ENCODE results near the gene FOSB. TPM values are rescaled to one million over a fixed set of nuclear protein-coding genes. Genes with fewer than 3 reads are reported as not detected.
A peak's percentile ranks its signal among the peaks of the same experiment; 100 is the strongest.
"Not testable (repeated sequence)": the region's sequence is repeated elsewhere in the genome, so short reads cannot be mapped to it uniquely, and the experiment has no call there.

FOSB gene
- total RNA-seq, 5 donors from 2014 or later (not counting 1 experiment from before 2014, with no cell fraction given): 6.7 to 1,173 (median 10.4) TPM

DNA sequence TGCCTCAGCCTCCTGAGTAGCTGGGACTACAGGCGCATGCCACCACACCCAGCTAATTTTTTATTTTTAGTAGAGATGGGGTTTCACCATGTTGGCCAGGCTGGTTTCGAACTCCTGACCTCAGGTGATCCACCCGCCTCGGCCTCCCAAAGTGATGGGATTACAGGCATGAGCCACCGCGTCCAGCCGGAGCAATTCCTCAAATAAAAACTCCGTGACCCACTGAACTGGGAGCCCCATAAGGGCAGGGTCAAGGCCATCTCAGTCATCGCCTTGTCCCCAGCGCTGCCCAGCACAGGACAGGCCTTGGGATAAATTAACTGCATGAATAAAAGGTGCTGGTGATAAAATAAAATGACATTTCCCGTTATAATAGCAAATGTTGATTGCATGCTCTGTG, 37.9 kb upstream of the FOSB start:
- H3K27ac Mint-ChIP-seq; H3K4me3 ChIP-seq (ENCODE audit: control insufficient read depth in 1 of 2, extremely low read depth in 1 of 2, low read length in 1 of 2); H3K27me3 Mint-ChIP-seq; POLR2A ChIA-PET; H3K27ac ChIP-seq (ENCODE audit: low read length); H3K36me3 ChIP-seq (ENCODE audit: control insufficient read depth in 2 of 2, extremely low read depth in 1 of 2, insufficient read depth in 1 of 2, low read length in 1 of 2); ATAC-seq (replicated peaks in 1 of 4); H3K9me3 ChIP-seq; DNase-seq; H3K9me3 Mint-ChIP-seq; H3K36me3 Mint-ChIP-seq: not testable (repeated sequence)
- Histone ChIP-seq H3K27me3 (replicated peaks in 1 of 2; ENCODE audit: control insufficient read depth in 2 of 2, extremely low read depth in 1 of 2, insufficient read depth in 2 of 2, low read length in 1 of 2) (peaks cover 0 to 12% of the 10 kb centered on the region in 2 experiments), H3K4me1 (ENCODE audit: control insufficient read depth in 1 of 2, extremely low read depth in 1 of 2, insufficient read depth in 2 of 2, low read length in 2 of 2) (peaks cover 0 to 20% of the 10 kb centered on the region in 2 experiments)
- CTCF ChIA-PET: interaction anchor here in 1 of 2 donors (0.9 kb wide), 1 partner anchor 49 kb away, joined by 3 read pairs; no protein-coding TSS in a partner anchor
- WGBS (ENCODE audit: insufficient coverage): 96% methylated on average over 9 of the region's 11 CpGs
- Mint-ChIP-seq H3K4me1 (peaks cover 0 to 15% (median 12%) of the 10 kb centered on the region in 3 donors), H3K4me3 (peak overlapping the region in 1 of 3 donors; percentile 42)

DNA sequence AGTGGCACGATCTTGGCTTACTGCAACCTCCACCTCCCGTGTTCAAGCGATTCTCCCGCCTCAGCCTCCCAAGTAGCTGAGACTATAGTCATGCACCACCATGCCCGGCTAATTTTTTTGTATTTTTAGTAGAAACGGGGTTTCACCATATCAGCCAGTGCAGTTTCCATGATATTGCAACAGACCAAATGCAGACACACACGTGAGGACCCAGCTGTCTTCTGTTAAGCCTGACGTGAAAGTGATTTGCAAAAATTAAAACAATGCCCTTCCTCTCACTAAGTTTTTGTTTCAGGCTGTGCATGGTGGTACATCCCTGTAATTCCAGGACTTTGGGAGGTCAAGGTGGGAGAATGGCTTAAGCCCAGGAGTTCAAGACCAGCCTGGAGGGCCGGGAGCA, 36.8 kb upstream of the FOSB start:
- H3K4me1 Mint-ChIP-seq: peaks cover 0 to 12% (median 9%) of the 10 kb centered on the region in 3 donors
- H3K36me3 ChIP-seq (ENCODE audit: control insufficient read depth in 2 of 2, extremely low read depth in 1 of 2, insufficient read depth in 1 of 2, low read length in 1 of 2); POLR2A ChIA-PET; H3K36me3 Mint-ChIP-seq; H3K4me3 Mint-ChIP-seq; H3K4me3 ChIP-seq (ENCODE audit: control insufficient read depth in 1 of 2, extremely low read depth in 1 of 2, low read length in 1 of 2); ATAC-seq (replicated peaks in 1 of 4); H3K9me3 Mint-ChIP-seq; DNase-seq; H3K27me3 Mint-ChIP-seq; H3K27ac ChIP-seq (ENCODE audit: low read length); H3K27ac Mint-ChIP-seq; H3K9me3 ChIP-seq: not testable (repeated sequence)
- Histone ChIP-seq H3K4me1 (ENCODE audit: control insufficient read depth in 1 of 2, extremely low read depth in 1 of 2, insufficient read depth in 2 of 2, low read length in 2 of 2) (peaks cover 0 to 20% of the 10 kb centered on the region in 2 experiments), H3K27me3 (replicated peaks in 1 of 2; ENCODE audit: control insufficient read depth in 2 of 2, extremely low read depth in 1 of 2, insufficient read depth in 2 of 2, low read length in 1 of 2) (peaks cover 0 to 12% of the 10 kb centered on the region in 2 experiments)
- CTCF ChIA-PET: interaction anchor here in 1 of 2 donors (0.9 to 1.5 kb wide), 2 partner anchors 47 to 54 kb away, joined by 3 read pairs; no protein-coding TSS in a partner anchor
- no CpG with 5 or more reads among the region's 9 CpGs for WGBS (ENCODE audit: insufficient coverage)

DNA sequence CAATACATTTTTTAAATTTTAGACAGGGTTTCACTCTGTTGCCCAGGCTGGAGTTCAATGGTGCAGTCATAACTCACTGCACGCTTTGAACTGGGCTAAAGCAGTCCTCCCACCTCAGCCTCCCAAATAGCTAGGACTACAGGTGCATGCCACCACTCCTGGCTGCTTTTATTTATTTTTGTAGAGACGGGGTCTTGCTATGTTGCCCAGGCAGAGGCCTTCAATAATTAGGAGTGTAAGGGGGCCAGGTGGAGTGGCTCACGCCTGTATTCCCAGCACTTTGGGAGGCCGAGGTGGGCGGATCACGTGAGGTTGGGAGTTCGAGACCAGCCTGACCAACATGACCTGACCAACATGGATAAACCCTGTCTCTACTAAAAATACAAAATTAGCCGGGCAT, 35.3 kb upstream of the FOSB start:
- peaks cover 0 to 16% of the 10 kb centered on the region in 2 experiments for H3K4me1 ChIP-seq (ENCODE audit: control insufficient read depth in 1 of 2, extremely low read depth in 1 of 2, insufficient read depth in 2 of 2, low read length in 2 of 2)
- H3K36me3 Mint-ChIP-seq; H3K9me3 Mint-ChIP-seq; H3K27ac Mint-ChIP-seq; H3K27ac ChIP-seq (ENCODE audit: low read length); H3K36me3 ChIP-seq (ENCODE audit: control insufficient read depth in 2 of 2, extremely low read depth in 1 of 2, insufficient read depth in 1 of 2, low read length in 1 of 2); H3K4me3 Mint-ChIP-seq; H3K4me1 Mint-ChIP-seq; ATAC-seq (replicated peaks in 1 of 4); H3K4me3 ChIP-seq (ENCODE audit: control insufficient read depth in 1 of 2, extremely low read depth in 1 of 2, low read length in 1 of 2); H3K9me3 ChIP-seq; CTCF ChIA-PET; DNase-seq; H3K27me3 Mint-ChIP-seq: not testable (repeated sequence)
- 92% methylated on average over 2 of the region's 8 CpGs for WGBS (ENCODE audit: insufficient coverage)
- H3K27me3 ChIP-seq (replicated peaks in 1 of 2; ENCODE audit: control insufficient read depth in 2 of 2, extremely low read depth in 1 of 2, insufficient read depth in 2 of 2, low read length in 1 of 2): peaks cover 0 to 12% of the 10 kb centered on the region in 2 experiments
- POLR2A ChIA-PET: interaction anchor here in 1 of 2 donors (0.6 kb wide), 2 partner anchors 43 to 49 kb away, joined by 3 read pairs; no protein-coding TSS in a partner anchor

DNA sequence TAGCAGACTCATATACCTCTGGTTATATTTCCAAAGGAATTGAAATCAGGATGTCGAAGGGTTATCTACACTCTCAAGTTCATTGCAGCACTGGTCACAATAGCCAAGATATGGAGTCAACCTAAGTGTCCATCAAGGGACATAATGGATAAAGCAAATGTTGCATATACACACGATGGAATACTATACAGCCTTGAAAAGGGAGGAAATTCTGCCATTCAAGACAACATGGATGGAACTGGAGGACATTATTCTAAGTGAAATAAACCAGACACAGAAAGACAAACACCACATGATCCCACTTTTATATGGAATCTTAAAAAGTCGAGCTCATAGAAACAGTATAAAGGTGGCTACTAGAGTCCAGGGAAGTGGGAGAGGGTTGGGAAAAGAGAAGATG, 30.5 kb upstream of the FOSB start:
- H3K4me3 Mint-ChIP-seq: no peak overlapping the region
- Histone ChIP-seq H3K4me1 (ENCODE audit: control insufficient read depth in 1 of 2, extremely low read depth in 1 of 2, insufficient read depth in 2 of 2, low read length in 2 of 2) (peaks cover 4 to 21% of the 10 kb centered on the region in 2 experiments), H3K4me3 (ENCODE audit: control insufficient read depth in 1 of 2, extremely low read depth in 1 of 2, low read length in 1 of 2) (no peak overlapping the region), H3K27me3 (replicated peaks in 1 of 2; ENCODE audit: control insufficient read depth in 2 of 2, extremely low read depth in 1 of 2, insufficient read depth in 2 of 2, low read length in 1 of 2) (no peaks in the 10 kb centered on the region), H3K27ac (ENCODE audit: low read length) (no peak overlapping the region), H3K36me3 (ENCODE audit: control insufficient read depth in 2 of 2, extremely low read depth in 1 of 2, insufficient read depth in 1 of 2, low read length in 1 of 2) (no peaks in the 10 kb centered on the region), H3K9me3 (no peaks in the 10 kb centered on the region)
- ATAC-seq (replicated peaks in 1 of 4) (no peak), DNase-seq (no peak)
- ChIA-PET POLR2A (interaction anchor here in 1 of 2 donors (0.6 kb wide), 1 partner anchor 20 kb away, joined by 6 read pairs; no protein-coding TSS in a partner anchor), CTCF (interaction anchor here in 1 of 2 donors (0.8 kb wide), 1 partner anchor 42 kb away, joined by 4 read pairs; no protein-coding TSS in a partner anchor)
- H3K36me3 Mint-ChIP-seq: no peaks in the 10 kb centered on the region
- WGBS (ENCODE audit: insufficient coverage): no CpG with 5 or more reads among the region's 3 CpGs
- H3K27me3 Mint-ChIP-seq: no peaks in the 10 kb centered on the region
- no peaks in the 10 kb centered on the region for H3K9me3 Mint-ChIP-seq
- H3K27ac Mint-ChIP-seq: no peak overlapping the region
- H3K4me1 Mint-ChIP-seq: peaks cover 12 to 14% (median 14%) of the 10 kb centered on the region in 3 donors

DNA sequence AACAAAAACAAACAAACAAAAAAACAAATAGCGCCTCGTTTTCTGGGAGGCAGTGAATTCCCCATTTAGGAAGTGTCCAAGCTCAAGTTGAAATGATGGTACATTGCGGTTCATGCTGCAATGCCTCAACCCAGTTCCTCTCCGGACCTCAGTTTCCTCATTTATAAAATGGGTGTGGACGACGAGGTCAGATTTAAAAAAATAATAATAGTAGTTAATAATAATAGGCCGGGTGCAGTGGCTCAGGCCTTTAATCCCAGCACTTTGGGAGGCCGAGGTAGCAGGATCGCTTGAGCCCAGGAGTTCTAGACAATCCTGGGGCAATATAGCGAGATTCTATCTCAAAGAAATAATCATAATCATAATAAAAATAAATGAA, 28.6 kb upstream of the FOSB start:
- no peaks in the 10 kb centered on the region for H3K27me3 Mint-ChIP-seq
- Histone ChIP-seq H3K36me3 (ENCODE audit: control insufficient read depth in 2 of 2, extremely low read depth in 1 of 2, insufficient read depth in 1 of 2, low read length in 1 of 2) (no peaks in the 10 kb centered on the region), H3K27me3 (replicated peaks in 1 of 2; ENCODE audit: control insufficient read depth in 2 of 2, extremely low read depth in 1 of 2, insufficient read depth in 2 of 2, low read length in 1 of 2) (peaks cover 0 to 7% of the 10 kb centered on the region in 2 experiments), H3K4me3 (ENCODE audit: control insufficient read depth in 1 of 2, extremely low read depth in 1 of 2, low read length in 1 of 2) (peak overlapping the region; percentile 32 to 49), H3K4me1 (ENCODE audit: control insufficient read depth in 1 of 2, extremely low read depth in 1 of 2, insufficient read depth in 2 of 2, low read length in 2 of 2) (peaks cover 9 to 39% of the 10 kb centered on the region in 2 experiments), H3K27ac (ENCODE audit: low read length) (peak overlapping the region; percentile 43), H3K9me3 (no peaks in the 10 kb centered on the region)
- no peaks in the 10 kb centered on the region for H3K9me3 Mint-ChIP-seq
- DNase-seq (no peak), ATAC-seq (replicated peaks in 1 of 4) (no peak)
- POLR2A ChIA-PET: interaction anchor here (0.5 to 1.6 kb wide), 8 partner anchors 29 to 40 kb away, joined by 3 to 15 read pairs (median 7); partner anchors contain the start of gene FOSB (in 1 of the 2)
- no peaks in the 10 kb centered on the region for H3K36me3 Mint-ChIP-seq
- H3K4me3 Mint-ChIP-seq: peak overlapping the region in 2 of 3 donors; percentile 64 to 77
- whole genome bisulfite sequencing (ENCODE audit: insufficient coverage): no CpG with 5 or more reads among the region's 10 CpGs
- peak overlapping the region in 1 of 2 donors; percentile 11 for H3K27ac Mint-ChIP-seq
- H3K4me1 Mint-ChIP-seq: peaks cover 24 to 33% (median 29%) of the 10 kb centered on the region in 3 donors
- CTCF ChIA-PET: interaction anchor here (0.5 to 3.5 kb wide), 17 partner anchors 10 to 404 kb away, joined by 3 to 135 read pairs (median 6); partner anchors contain the start of gene FOSB (in 1 of the 2)

DNA sequence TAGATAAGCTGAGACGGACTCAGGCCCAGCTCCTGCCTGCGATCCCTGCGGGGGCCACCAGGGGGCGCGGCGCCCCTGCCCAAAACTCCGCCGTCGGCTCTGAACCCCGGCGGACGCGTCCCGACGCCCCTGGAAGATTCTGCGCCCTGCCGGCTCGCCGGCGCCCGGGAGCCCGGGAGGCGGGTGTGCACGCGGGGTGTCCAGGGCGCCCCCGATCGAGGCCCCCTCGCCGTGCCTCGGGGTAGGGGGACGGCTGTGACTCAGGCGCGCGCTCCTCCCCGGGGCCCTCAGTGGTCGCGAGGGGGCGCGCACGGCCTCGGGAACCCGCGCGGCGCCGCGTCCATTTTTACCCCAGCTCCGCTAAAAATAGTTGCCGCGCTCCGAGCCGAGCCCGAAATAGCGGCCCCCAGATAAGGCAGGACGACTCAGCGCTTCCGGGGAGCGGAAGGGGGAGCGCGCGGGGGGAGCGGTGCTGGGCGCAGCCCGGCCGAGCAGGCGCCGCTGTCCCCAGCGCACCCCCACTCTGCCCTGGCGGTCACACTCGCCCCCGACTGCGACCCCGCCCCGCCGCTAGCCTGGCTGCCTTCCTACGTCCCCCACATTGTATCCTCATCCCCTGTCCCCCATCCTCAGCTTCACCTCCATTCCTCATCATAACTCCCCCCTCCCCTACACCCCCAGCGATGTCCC, 28.1 kb upstream of the FOSB start:
- peak overlapping the region in 1 of 2 donors; percentile 11 for H3K27ac Mint-ChIP-seq
- H3K27me3 Mint-ChIP-seq: no peaks in the 10 kb centered on the region
- ChIA-PET CTCF (interaction anchor here (0.5 to 3.5 kb wide), 16 partner anchors 10 to 206 kb away, joined by 3 to 135 read pairs (median 6); partner anchors contain the start of gene FOSB (in 1 of the 2)), POLR2A (interaction anchor here (0.5 to 1.6 kb wide), 9 partner anchors 28 to 39 kb away, joined by 3 to 15 read pairs (median 7); partner anchors contain the start of gene FOSB (in 1 of the 2))
- H3K36me3 ChIP-seq (ENCODE audit: control insufficient read depth in 2 of 2, extremely low read depth in 1 of 2, insufficient read depth in 1 of 2, low read length in 1 of 2): no peaks in the 10 kb centered on the region
- H3K4me1 ChIP-seq (ENCODE audit: control insufficient read depth in 1 of 2, extremely low read depth in 1 of 2, insufficient read depth in 2 of 2, low read length in 2 of 2): peaks cover 9 to 44% of the 10 kb centered on the region in 2 experiments
- ATAC-seq (replicated peaks in 1 of 4): peak; percentile 67 to 83 (median 80)
- H3K4me3 Mint-ChIP-seq: peak overlapping the region; percentile 64 to 77 (median 75)
- DNase-seq: peak; percentile 63 to 92 (median 80)
- no peaks in the 10 kb centered on the region for H3K9me3 Mint-ChIP-seq
- peak overlapping the region; percentile 32 to 49 for H3K4me3 ChIP-seq (ENCODE audit: control insufficient read depth in 1 of 2, extremely low read depth in 1 of 2, low read length in 1 of 2)
- H3K27me3 ChIP-seq (replicated peaks in 1 of 2; ENCODE audit: control insufficient read depth in 2 of 2, extremely low read depth in 1 of 2, insufficient read depth in 2 of 2, low read length in 1 of 2): peaks cover 0 to 7% of the 10 kb centered on the region in 2 experiments
- peaks cover 28 to 38% (median 34%) of the 10 kb centered on the region in 3 donors for H3K4me1 Mint-ChIP-seq
- no peaks in the 10 kb centered on the region for H3K36me3 Mint-ChIP-seq
- WGBS (ENCODE audit: insufficient coverage): under 1% methylated on average over 70 of the region's 78 CpGs
- H3K27ac ChIP-seq (ENCODE audit: low read length): peak overlapping the region; percentile 69
- H3K9me3 ChIP-seq: no peaks in the 10 kb centered on the region

Data from T-cell (primary cell).